IMR-90 (cell line): ENCODE results near the gene DIAPH1. TPM values are rescaled to one million over a fixed set of nuclear protein-coding genes. Genes with fewer than 3 reads are reported as not detected.

Experiments
- microRNA-seq, 2 experiments: library from miRNA; stranded (forward) in 1 of 2; unstranded in 1 of 2; fragments of 10-50 nt in 1 of 2; fragments of <30 nt in 1 of 2; gene quantifications in 1 of 2; microRNA quantifications in 1 of 2; one replicate each; pipeline versions ENCODE3 to v1.1.0; 2013 to 2020; ENCODE audit not compliant: insufficient read depth in 1 of 2, insufficient read length in 1 of 2, unreplicated experiment in 1 of 2
- polyA plus RNA-seq, 3 experiments: library from polyadenylated mRNA; depleted of rRNA; stranded (reverse); fragments of >200 nt; gene quantifications; 2 replicates each; pipeline ENCODE4 v1.2.3, GENCODE V29; 2012; ENCODE audit warnings: low replicate concordance in 1 of 3
- small RNA-seq, 5 experiments: library from RNA; depleted of rRNA; stranded (forward); fragments of <200 nt; gene quantifications; one replicate each; pipeline ENCODE3, GENCODE V24; 2012
- total RNA-seq: library from RNA; depleted of rRNA; stranded (reverse); fragments of >200 nt; gene quantifications from 2 replicates; pipeline ENCODE4 v1.2.3, GENCODE V29; 2012; rRNA removed

The DIAPH1 gene
- total and polyA plus RNA-seq, 2 of the 4 experiments (the other 2 are of a cell fraction), result 12.0 to 37.4 TPM

Small RNA genes within 50 kb of the gene (microRNA-seq; reads per million reads assigned to microRNA genes)
- gene RPS27AP10 (ENCODE audit: insufficient read depth, insufficient read length), result not detected

Small RNA genes within 50 kb of the gene (small RNA-seq; reads per million reads assigned to genes)
- gene RPS27AP10, result 0 reads per million in 5 experiments

Other genes with a start within 250 kb of the DIAPH1 start
- 5.9 and 6.7 TPM in 2 replicates for gene PCDHGB3, start 248.8 kb downstream of the DIAPH1 start, total RNA-seq
- gene PCDHGB3, start 248.8 kb downstream of the DIAPH1 start, polyA plus RNA-seq (2012; rRNA removed), result 3.3 and 3.4 TPM in 2 replicates
- 4.1 and 4.2 TPM in 2 replicates for gene PCDHGA6, start 245.1 kb downstream of the DIAPH1 start, total RNA-seq
- gene PCDHGA6, start 245.1 kb downstream of the DIAPH1 start, polyA plus RNA-seq (2012; rRNA removed), result 4.7 TPM in 2 replicates
- gene PCDHGA7, start 236.3 kb downstream of the DIAPH1 start, total RNA-seq, result 3.3 and 3.4 TPM in 2 replicates
- gene PCDHGA7, start 236.3 kb downstream of the DIAPH1 start, polyA plus RNA-seq (2012; rRNA removed), result 3.1 and 3.2 TPM in 2 replicates
- 16.4 and 17.6 TPM in 2 replicates for gene PCDHGB4, start 231.3 kb downstream of the DIAPH1 start, total RNA-seq
- gene PCDHGB4, start 231.3 kb downstream of the DIAPH1 start, polyA plus RNA-seq (2012; rRNA removed), result 10.0 TPM in 2 replicates
- gene PCDHGA8, start 226.4 kb downstream of the DIAPH1 start, total RNA-seq, result 2.0 and 2.2 TPM in 2 replicates
- 0.87 and 0.89 TPM in 2 replicates for gene PCDHGA8, start 226.4 kb downstream of the DIAPH1 start, polyA plus RNA-seq (2012; rRNA removed)
- gene PCDHGB5, start 221.1 kb downstream of the DIAPH1 start, total RNA-seq, result 17.2 and 17.5 TPM in 2 replicates
- 20.0 and 21.1 TPM in 2 replicates for gene PCDHGB5, start 221.1 kb downstream of the DIAPH1 start, polyA plus RNA-seq (2012; rRNA removed)
- 3.9 and 4.5 TPM in 2 replicates for gene PCDHGA9, start 216.2 kb downstream of the DIAPH1 start, total RNA-seq
- 1.5 and 1.8 TPM in 2 replicates for gene PCDHGA9, start 216.2 kb downstream of the DIAPH1 start, polyA plus RNA-seq (2012; rRNA removed)
- gene PCDHGB6, start 211.0 kb downstream of the DIAPH1 start, total RNA-seq, result 2.2 and 2.8 TPM in 2 replicates
- gene PCDHGB6, start 211.0 kb downstream of the DIAPH1 start, polyA plus RNA-seq (2012; rRNA removed), result 1.4 and 1.5 TPM in 2 replicates
- gene PCDHGA10, start 206.0 kb downstream of the DIAPH1 start, total RNA-seq, result 6.6 and 6.9 TPM in 2 replicates
- 3.4 TPM in 2 replicates for gene PCDHGA10, start 206.0 kb downstream of the DIAPH1 start, polyA plus RNA-seq (2012; rRNA removed)
- 5.8 and 6.3 TPM in 2 replicates for gene PCDHGB7, start 201.3 kb downstream of the DIAPH1 start, total RNA-seq
- 7.4 and 8.1 TPM in 2 replicates for gene PCDHGB7, start 201.3 kb downstream of the DIAPH1 start, polyA plus RNA-seq (2012; rRNA removed)
- gene PCDHGA11, start 197.9 kb downstream of the DIAPH1 start, total RNA-seq, result 5.4 and 5.8 TPM in 2 replicates
- gene PCDHGA11, start 197.9 kb downstream of the DIAPH1 start, polyA plus RNA-seq (2012; rRNA removed), result 6.9 and 7.5 TPM in 2 replicates
- 8.8 and 9.7 TPM in 2 replicates for gene PCDHGA12, start 188.5 kb downstream of the DIAPH1 start, total RNA-seq
- gene PCDHGA12, start 188.5 kb downstream of the DIAPH1 start, polyA plus RNA-seq (2012; rRNA removed), result 7.9 and 9.2 TPM in 2 replicates
- gene PCDHGC3, start 143.0 kb downstream of the DIAPH1 start, total RNA-seq, result 21.1 and 21.9 TPM in 2 replicates
- gene PCDHGC3, start 143.0 kb downstream of the DIAPH1 start, polyA plus RNA-seq (2012; rRNA removed), result 58.9 and 72.1 TPM in 2 replicates
- 1.1 and 1.6 TPM in 2 replicates for gene PCDHGC4, start 134.0 kb downstream of the DIAPH1 start, total RNA-seq
- 0.60 and 0.65 TPM in 2 replicates for gene PCDHGC4, start 134.0 kb downstream of the DIAPH1 start, polyA plus RNA-seq (2012; rRNA removed)
- gene PCDHGC5, start 129.9 kb downstream of the DIAPH1 start, total RNA-seq, result 2.5 and 2.9 TPM in 2 replicates
- gene PCDHGC5, start 129.9 kb downstream of the DIAPH1 start, polyA plus RNA-seq (2012; rRNA removed), result 3.8 TPM in 2 replicates
- gene HDAC3, start 17.8 kb upstream of the DIAPH1 start, total RNA-seq, result 71.7 and 84.2 TPM in 2 replicates
- gene HDAC3, start 17.8 kb upstream of the DIAPH1 start, polyA plus RNA-seq (2012; rRNA removed), result 78.6 and 89.7 TPM in 2 replicates
- gene RELL2, start 18.0 kb upstream of the DIAPH1 start, total RNA-seq, result 2.2 TPM in 2 replicates
- 7.6 and 9.1 TPM in 2 replicates for gene RELL2, start 18.0 kb upstream of the DIAPH1 start, polyA plus RNA-seq (2012; rRNA removed)
- gene FCHSD1, start 32.4 kb upstream of the DIAPH1 start, total RNA-seq, result 32.8 and 33.2 TPM in 2 replicates
- 58.7 and 62.1 TPM in 2 replicates for gene FCHSD1, start 32.4 kb upstream of the DIAPH1 start, polyA plus RNA-seq (2012; rRNA removed)
- 1.4 and 2.2 TPM in 2 replicates for gene ARAP3, start 63.2 kb upstream of the DIAPH1 start, total RNA-seq
- gene ARAP3, start 63.2 kb upstream of the DIAPH1 start, polyA plus RNA-seq (2012; rRNA removed), result 6.6 and 6.9 TPM in 2 replicates